GM18520 (cell line): ENCODE results near the gene HTR3D.
"Not testable (repeated sequence)": the region's sequence is repeated elsewhere in the genome, so short reads cannot be mapped to it uniquely, and the experiment has no call there.

Experiments
- ATAC-seq: cut with Tn5 transposase; IDR thresholded peaks from one replicate; pipeline ENCODE4 v1.9.1; 2021; ENCODE audit not compliant: unreplicated experiment

Gene HTR3D

DNA sequence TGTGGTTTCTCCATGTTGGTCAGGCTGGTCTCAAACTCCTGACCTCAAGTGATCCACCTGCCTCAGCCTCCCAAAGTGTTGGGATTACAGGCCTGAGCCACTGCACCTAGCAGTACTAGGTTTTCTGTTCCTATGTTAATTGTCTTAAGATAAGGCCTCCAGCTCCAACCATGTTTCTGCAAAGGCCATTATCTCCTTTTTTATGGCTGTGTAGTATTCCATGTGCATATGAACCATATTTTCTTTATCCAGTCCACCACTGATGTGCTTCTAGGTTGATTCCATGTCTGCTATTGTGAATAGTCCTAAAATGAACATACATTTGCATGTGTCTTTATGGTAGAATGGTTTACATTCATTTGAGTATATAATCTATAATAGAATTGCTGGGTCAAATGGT is 31.1 kb downstream of the HTR3D start:
- no peak for ATAC-seq

- ATAC-seq: no peak
Observed at GRCh38 chr3:184066211-184066610, 34.7 kb downstream of the HTR3D start.

DNA sequence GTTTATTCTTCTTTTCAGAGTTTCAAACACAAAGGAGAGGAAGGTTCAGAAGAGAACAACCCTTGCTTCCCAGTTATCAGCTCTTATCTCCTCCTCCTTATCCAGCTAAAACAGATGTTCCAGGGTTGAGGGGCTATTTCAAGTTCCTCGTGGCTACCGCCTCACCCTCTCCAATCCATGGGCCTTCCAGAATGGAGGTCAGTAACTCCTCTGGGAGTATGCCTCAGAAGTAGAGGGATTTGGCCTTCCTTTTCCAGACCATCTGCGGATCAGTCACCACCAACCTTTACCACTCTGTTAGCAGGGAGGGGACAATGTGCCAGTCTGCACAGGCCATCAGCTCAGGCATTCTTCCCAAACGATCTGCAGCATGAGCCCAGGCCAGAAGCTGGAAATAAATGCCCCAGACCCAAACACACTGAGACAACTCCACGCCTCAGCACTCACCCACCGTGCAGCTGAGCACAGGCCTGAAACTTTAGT is 36.1 kb downstream of the HTR3D start:
- no peak for ATAC-seq

- no peak for ATAC-seq
Observed at GRCh38 chr3:184068344-184068743, 36.8 kb downstream of the HTR3D start.

- ATAC-seq: not testable (repeated sequence)
Observed at GRCh38 chr3:184071142-184071541, 39.6 kb downstream of the HTR3D start.

GRCh38 chr3:184073621-184074020 is 42.1 kb downstream of the HTR3D start:
- ATAC-seq: no peak

GRCh38 chr3:184075901-184076300 is 44.4 kb downstream of the HTR3D start:
- no peak for ATAC-seq

- ATAC-seq: no peak
Observed at GRCh38 chr3:184077881-184078280, 46.3 kb downstream of the HTR3D start.

DNA sequence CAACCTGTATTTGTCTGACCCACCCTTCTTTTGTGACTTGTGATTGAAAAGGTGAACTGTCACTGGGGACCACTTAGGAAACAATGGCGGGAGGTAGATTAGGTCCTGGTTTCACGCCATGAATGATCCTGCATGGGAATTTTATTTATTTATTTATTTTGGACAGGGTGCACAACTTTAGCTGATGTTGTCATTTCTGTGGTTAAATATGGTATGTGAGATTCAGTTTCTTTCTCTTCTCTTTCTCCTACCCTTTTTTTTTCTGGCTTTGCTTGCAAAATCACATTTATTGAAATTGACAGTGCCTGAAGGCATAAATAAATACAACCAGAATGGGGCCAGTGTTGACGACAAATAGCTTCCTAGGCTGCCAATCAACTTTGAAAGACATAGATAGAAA is 47.3 kb downstream of the HTR3D start:
- no peak for ATAC-seq

DNA sequence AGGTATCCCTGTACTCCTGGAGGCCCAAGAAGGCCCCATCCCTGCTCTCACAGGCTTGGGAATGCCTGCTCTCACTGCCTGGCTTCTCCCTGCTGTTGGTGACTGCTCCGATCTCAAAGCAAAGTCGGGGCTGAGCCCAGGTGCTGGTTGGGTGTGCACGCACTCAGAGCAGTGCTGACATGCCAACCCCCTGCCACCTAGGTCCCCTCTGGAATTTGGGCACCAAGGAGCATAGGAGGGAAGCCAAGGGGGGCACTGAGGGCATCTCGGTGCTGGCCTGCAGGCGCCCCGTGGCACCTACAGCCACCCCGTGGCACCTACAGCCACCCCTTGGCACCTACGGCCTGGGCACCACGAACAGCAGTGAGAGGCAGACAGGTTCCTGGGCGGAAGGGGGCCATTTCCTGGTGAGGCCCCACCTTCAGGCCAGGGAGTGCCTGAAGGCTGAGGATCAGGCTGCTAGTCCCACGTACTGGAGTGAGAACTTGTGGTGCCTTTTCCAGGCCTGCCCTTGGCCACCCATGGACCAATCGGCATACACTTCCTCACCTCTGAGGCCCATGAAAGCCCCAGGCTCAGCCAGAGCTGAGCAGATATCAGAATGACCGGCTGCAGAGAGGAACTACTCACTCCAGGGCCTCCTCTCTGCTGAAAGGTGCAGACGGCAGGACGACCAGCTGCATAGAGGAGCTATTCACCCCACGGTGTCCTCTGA is 49.7 kb downstream of the HTR3D start:
- ATAC-seq: no peak

GRCh38 chr3:184082034-184082433 is 50.5 kb downstream of the HTR3D start:
- ATAC-seq: no peak

DNA sequence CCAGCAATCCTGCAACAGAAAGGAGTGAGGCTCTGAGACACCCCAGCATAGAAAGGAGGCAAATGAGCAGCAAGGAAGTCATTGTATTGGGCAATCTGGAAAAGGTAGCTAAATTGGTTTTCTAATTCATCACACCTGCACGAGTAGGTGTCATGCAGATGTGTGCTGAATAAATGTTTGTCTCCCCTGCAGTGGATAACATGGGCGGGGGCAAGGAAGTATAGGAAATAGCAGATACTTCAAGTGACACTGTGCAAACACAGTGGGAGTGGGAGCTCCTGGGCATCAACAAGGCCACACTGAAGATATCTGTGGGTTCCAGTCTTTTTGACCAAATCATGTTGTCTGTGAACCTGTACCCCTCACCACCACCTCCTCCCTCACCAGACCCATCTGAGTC is 50.9 kb downstream of the HTR3D start:
- ATAC-seq: no peak

GRCh38 chr3:184085389-184085852 is 53.9 kb downstream of the HTR3D start:
- ATAC-seq: no peak
